ENCODE results near the gene ENTPD8. TPM values are rescaled to one million over a fixed set of nuclear protein-coding genes. Genes with fewer than 3 reads are reported as not detected.

ENTPD8 gene
- total and polyA plus RNA-seq, 7 donors, result 0.01 TPM; not detected in 6

GRCh38 chr9:137478962-137479861 is 38.1 kb upstream of the ENTPD8 start:
- no peak for TF ChIP-seq CTCF (IDR thresholded peaks at IDR 0.05)
- DNase-seq, result peak in 1 of 2 donors; percentile 46
- 45 to 48% (median 48%) methylated on average over 28 to 36 of the region's 36 CpGs for WGBS, 3 donors

GRCh38 chr9:137478613-137478961 is 37.4 kb upstream of the ENTPD8 start:
- intact Hi-C loops (cut with DNase I), result no loop called here
- peaks cover 11% of the 10 kb centered on the region for H3K9me3 ChIP-seq
- ATAC-seq (no peak), DNase-seq (peak in 1 of 2 donors; percentile 42)
- 67 to 76% (median 70%) methylated on average over 11 of the region's 11 CpGs for WGBS, 3 donors
- no peak overlapping the region for H3K4me3 ChIP-seq
- no peaks in the 10 kb centered on the region for H3K4me1 ChIP-seq
- no peak overlapping the region for H3K27ac ChIP-seq
- peaks cover 0 to 41% of the 10 kb centered on the region in 2 donors for H3K36me3 ChIP-seq (ENCODE audit: insufficient read depth in 1 of 2, low read depth in 1 of 2)
- no peak for TF ChIP-seq CTCF (IDR thresholded peaks at IDR 0.05)
- no peaks in the 10 kb centered on the region for H3K27me3 ChIP-seq (ENCODE audit: insufficient read depth in 3 of 3, low read length in 2 of 3)

More at GRCh38 chr9:137478962-137479861, 38.1 kb upstream of the ENTPD8 start:
- H3K9me3 ChIP-seq, result peaks cover 11% of the 10 kb centered on the region
- peak in 3 of 4 donors; percentile 9 to 51 (median 47) for ATAC-seq
- H3K36me3 ChIP-seq (ENCODE audit: insufficient read depth in 1 of 2, low read depth in 1 of 2), result peaks cover 0 to 41% of the 10 kb centered on the region in 2 donors
- H3K4me1 ChIP-seq, result no peaks in the 10 kb centered on the region
- H3K27ac ChIP-seq, result no peak overlapping the region
- no peaks in the 10 kb centered on the region for H3K27me3 ChIP-seq (ENCODE audit: insufficient read depth in 3 of 3, low read length in 2 of 3)
- intact Hi-C loops (cut with DNase I), result no loop called here
- no peak overlapping the region for H3K4me3 ChIP-seq

GRCh38 chr9:137477778-137478612 is 36.8 kb upstream of the ENTPD8 start:
- Histone ChIP-seq H3K27ac (no peak overlapping the region), H3K9me3 (peaks cover 11% of the 10 kb centered on the region), H3K36me3 (ENCODE audit: insufficient read depth in 1 of 2, low read depth in 1 of 2) (peaks cover 0 to 36% of the 10 kb centered on the region in 2 donors), H3K4me1 (no peaks in the 10 kb centered on the region), H3K27me3 (ENCODE audit: insufficient read depth in 3 of 3, low read length in 2 of 3) (no peaks in the 10 kb centered on the region), H3K4me3 (no peak overlapping the region)
- ATAC-seq, result no peak
- peak in 1 of 2 donors; percentile 44 for DNase-seq
- intact Hi-C loops (cut with DNase I), result no loop called here
- 88 to 89% (median 89%) methylated on average over 28 to 29 of the region's 29 CpGs for WGBS, 3 donors
- TF ChIP-seq CTCF (IDR thresholded peaks at IDR 0.05), result no peak

- H3K27me3 ChIP-seq (ENCODE audit: insufficient read depth in 3 of 3, low read length in 2 of 3), result no peaks in the 10 kb centered on the region
- no peak for ATAC-seq
- H3K9me3 ChIP-seq, result peaks cover 11% of the 10 kb centered on the region
- 90 to 93% (median 92%) methylated on average over 10 to 11 of the region's 11 CpGs for WGBS, 3 donors
- DNase-seq, result peak in 1 of 2 donors; percentile 30
- no peak overlapping the region for H3K4me3 ChIP-seq
- intact Hi-C loops (cut with DNase I), result no loop called here
- no peak for TF ChIP-seq CTCF (IDR thresholded peaks at IDR 0.05)
- no peaks in the 10 kb centered on the region for H3K4me1 ChIP-seq
- no peak overlapping the region for H3K27ac ChIP-seq
- peaks cover 0 to 32% of the 10 kb centered on the region in 2 donors for H3K36me3 ChIP-seq (ENCODE audit: insufficient read depth in 1 of 2, low read depth in 1 of 2)
Measured at GRCh38 chr9:137476856-137477255, 35.7 kb upstream of the ENTPD8 start.
